ENCODE data around the gene MPG.

The MPG gene

GRCh38 chr16:66309-67182 lies 11.5 kb upstream of the MPG start:
- CTCF ChIA-PET, result interaction anchor here (0.5 to 26.3 kb wide), 15 partner anchors 9 to 431 kb away, joined by 3 to 467 read pairs (median 9); partner anchors contain the start of genes POLR3K and SNRNP25
- H3K4me1 Mint-ChIP-seq, result no peaks in the 10 kb centered on the region
- no peak for DNase-seq
- H3K9me3 Mint-ChIP-seq, result no peaks in the 10 kb centered on the region
- no peak overlapping the region for H3K27ac Mint-ChIP-seq
- peaks cover 62% of the 10 kb centered on the region for H3K27me3 Mint-ChIP-seq
- H3K4me3 Mint-ChIP-seq, result no peak overlapping the region
- no peaks in the 10 kb centered on the region for H3K36me3 Mint-ChIP-seq

DNA sequence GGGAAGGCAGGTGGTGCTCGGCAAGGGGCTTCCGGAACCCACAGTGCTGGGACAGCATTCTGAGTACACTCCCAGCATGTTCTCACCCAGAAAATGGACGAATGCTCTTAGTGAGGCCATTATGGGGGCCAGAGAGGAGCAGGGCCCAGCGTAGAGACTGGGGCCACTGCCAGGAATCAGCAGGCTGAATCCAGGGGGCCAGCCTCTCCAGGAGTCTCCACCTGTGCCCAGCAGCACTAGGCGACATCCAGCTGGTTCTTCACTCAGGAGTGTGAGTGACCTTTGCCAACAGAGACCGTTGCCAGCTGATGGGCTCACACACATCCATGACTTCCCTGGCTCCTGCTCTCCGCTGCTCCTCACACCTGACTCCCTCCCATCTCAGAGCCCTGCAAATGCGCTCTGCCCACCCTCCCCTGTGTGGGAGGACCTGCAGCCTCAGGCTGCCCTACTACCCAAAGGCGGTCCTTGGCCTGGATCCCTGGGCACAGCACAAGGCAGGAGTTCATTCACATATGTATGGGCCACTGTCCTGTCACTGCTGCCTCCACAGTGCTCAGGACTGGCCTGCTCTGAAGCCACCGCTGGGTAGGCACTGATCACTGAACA lies 10.7 kb upstream of the MPG start:
- CTCF ChIA-PET, result interaction anchor here (2.6 to 26.3 kb wide), 2 partner anchors 28 to 295 kb away, joined by 12 to 467 read pairs; no protein-coding TSS in a partner anchor
- H3K4me1 Mint-ChIP-seq, result no peaks in the 10 kb centered on the region
- peaks cover 67% of the 10 kb centered on the region for H3K27me3 Mint-ChIP-seq
- no peak for DNase-seq
- no peaks in the 10 kb centered on the region for H3K36me3 Mint-ChIP-seq
- H3K27ac Mint-ChIP-seq, result no peak overlapping the region
- no peaks in the 10 kb centered on the region for H3K9me3 Mint-ChIP-seq
- H3K4me3 Mint-ChIP-seq, result no peak overlapping the region

- H3K9me3 Mint-ChIP-seq, result no peaks in the 10 kb centered on the region
- no peak overlapping the region for H3K4me3 Mint-ChIP-seq
- CTCF ChIA-PET, result interaction anchor here (26.3 kb wide), 1 partner anchor 27 kb away, joined by 467 read pairs; no protein-coding TSS in a partner anchor
- no peak for DNase-seq
- peaks cover 74% of the 10 kb centered on the region for H3K27me3 Mint-ChIP-seq
- no peak overlapping the region for H3K27ac Mint-ChIP-seq
- H3K4me1 Mint-ChIP-seq, result peaks cover 4% of the 10 kb centered on the region
- peaks cover 2% of the 10 kb centered on the region for H3K36me3 Mint-ChIP-seq
Measured at GRCh38 chr16:67884-68789, 9.9 kb upstream of the MPG start.

- peaks cover 81% of the 10 kb centered on the region for H3K27me3 Mint-ChIP-seq
- peaks cover 2% of the 10 kb centered on the region for H3K36me3 Mint-ChIP-seq
- H3K4me1 Mint-ChIP-seq, result peaks cover 4% of the 10 kb centered on the region
- H3K27ac Mint-ChIP-seq, result no peak overlapping the region
- no peak for DNase-seq
- H3K9me3 Mint-ChIP-seq, result no peaks in the 10 kb centered on the region
- CTCF ChIA-PET, result interaction anchor here (1.1 to 26.3 kb wide), 3 partner anchors 21 to 38 kb away, joined by 3 to 467 read pairs (median 4); no protein-coding TSS in a partner anchor
- no peak overlapping the region for H3K4me3 Mint-ChIP-seq
Measured at GRCh38 chr16:69181-69580, 8.8 kb upstream of the MPG start.

DNA sequence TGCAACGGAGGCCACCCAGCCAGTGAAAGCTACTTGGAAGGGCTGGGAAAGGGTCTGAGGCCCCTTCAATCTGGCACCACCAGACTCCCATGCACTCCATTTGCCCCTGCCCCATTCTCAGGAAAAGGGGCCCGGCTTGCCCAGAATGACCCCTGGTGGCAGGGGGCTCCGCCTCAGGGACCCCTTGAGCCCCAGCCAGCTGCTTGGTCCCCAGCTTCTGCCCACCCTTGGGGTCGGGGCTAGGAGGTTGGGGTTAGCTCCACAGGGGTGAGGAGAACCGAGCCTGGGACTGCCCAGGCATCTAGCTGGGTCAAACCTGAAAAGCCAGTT lies 6.8 kb upstream of the MPG start:
- Mint-ChIP-seq H3K4me3 (no peak overlapping the region), H3K36me3 (peaks cover 2% of the 10 kb centered on the region), H3K27me3 (peaks cover 91% of the 10 kb centered on the region), H3K9me3 (no peaks in the 10 kb centered on the region), H3K4me1 (peaks cover 8% of the 10 kb centered on the region), H3K27ac (no peak overlapping the region)
- CTCF ChIA-PET, result interaction anchor here (26.3 kb wide), 1 partner anchor 24 kb away, joined by 467 read pairs; no protein-coding TSS in a partner anchor
- no peak for DNase-seq

DNA sequence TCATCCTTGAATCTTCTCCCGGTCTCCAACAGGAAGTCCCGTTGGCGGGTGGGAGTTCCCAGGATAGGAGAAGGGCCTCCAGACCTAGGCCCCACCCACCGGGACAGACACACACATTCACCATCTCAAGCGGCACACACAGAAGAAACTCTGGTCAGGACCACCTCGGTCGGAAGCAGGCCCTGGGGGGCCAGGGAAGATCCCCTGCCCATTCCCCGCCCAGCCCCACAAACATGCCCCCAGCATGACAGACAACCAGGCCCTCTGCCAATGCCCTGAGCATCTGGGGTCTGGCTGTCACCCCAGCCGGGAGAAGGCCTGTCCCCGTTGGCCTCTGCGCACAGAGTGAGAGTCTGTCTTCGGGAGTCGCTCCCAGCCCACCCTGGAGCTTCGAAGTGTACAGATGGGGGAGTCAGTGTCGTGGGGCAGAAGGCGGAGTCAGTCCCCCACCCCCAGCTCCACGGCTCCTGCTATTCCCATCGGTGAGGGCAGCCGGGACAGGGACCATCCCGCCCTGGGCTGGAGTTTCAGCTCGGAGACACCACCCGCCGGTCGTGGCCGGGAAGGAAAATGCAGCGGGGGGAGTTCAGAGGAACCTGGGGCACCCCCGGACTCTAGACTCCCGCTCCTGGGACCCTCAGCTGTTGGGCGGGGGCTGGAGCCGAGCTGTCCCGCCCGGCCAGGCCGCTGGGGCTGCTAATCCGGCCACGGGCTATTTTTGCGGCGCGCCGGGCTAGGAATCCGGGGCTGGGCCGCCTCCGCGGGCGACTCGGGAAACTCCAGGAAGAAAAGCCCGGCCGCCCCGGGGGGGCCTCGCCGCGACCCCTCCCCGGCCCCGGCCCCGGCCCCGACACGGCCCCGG lies 6.3 kb upstream of the MPG start:
- CTCF ChIA-PET, result interaction anchor here (26.3 kb wide), 1 partner anchor 24 kb away, joined by 467 read pairs; no protein-coding TSS in a partner anchor
- DNase-seq, result no peak
- H3K27ac Mint-ChIP-seq, result no peak overlapping the region
- H3K4me1 Mint-ChIP-seq, result peaks cover 14% of the 10 kb centered on the region
- no peaks in the 10 kb centered on the region for H3K9me3 Mint-ChIP-seq
- H3K36me3 Mint-ChIP-seq, result peaks cover 2% of the 10 kb centered on the region
- H3K27me3 Mint-ChIP-seq, result peaks cover 91% of the 10 kb centered on the region
- no peak overlapping the region for H3K4me3 Mint-ChIP-seq

GRCh38 chr16:72561-73548 lies 5.2 kb upstream of the MPG start, which contains the start of gene RHBDF1:
RHBDF1 (minus strand) TSS chr16:72631; CDS start chr16:65015, 7,616 bp downstream.
- CTCF ChIA-PET, result interaction anchor here (0.9 to 26.3 kb wide), 2 partner anchors 12 to 23 kb away, joined by 3 to 467 read pairs; no protein-coding TSS in a partner anchor
- H3K36me3 Mint-ChIP-seq, result peaks cover 2% of the 10 kb centered on the region
- H3K4me1 Mint-ChIP-seq, result peaks cover 20% of the 10 kb centered on the region

GRCh38 chr16:74051-74746 lies 3.8 kb upstream of the MPG start:
- Mint-ChIP-seq H3K4me3 (no peak overlapping the region), H3K36me3 (peaks cover 2% of the 10 kb centered on the region), H3K9me3 (no peaks in the 10 kb centered on the region), H3K27me3 (peaks cover 74% of the 10 kb centered on the region), H3K4me1 (peaks cover 28% of the 10 kb centered on the region), H3K27ac (peak overlapping the region; percentile 62)
- CTCF ChIA-PET, result interaction anchor here (0.8 to 26.3 kb wide), 3 partner anchors 9 to 21 kb away, joined by 3 to 467 read pairs (median 31); no protein-coding TSS in a partner anchor
- DNase-seq, result no peak

More at GRCh38 chr16:72561-73548, 5.2 kb upstream of the MPG start, which contains the start of gene RHBDF1:
- H3K27ac Mint-ChIP-seq, result no peak within 1 kb of the TSS
- peak within 1 kb of the TSS; percentile 34 for H3K4me3 Mint-ChIP-seq
- peaks cover 88% of the 10 kb centered on the region for H3K27me3 Mint-ChIP-seq
- no peaks in the 10 kb centered on the region for H3K9me3 Mint-ChIP-seq
- peak; percentile 36 for DNase-seq

DNA sequence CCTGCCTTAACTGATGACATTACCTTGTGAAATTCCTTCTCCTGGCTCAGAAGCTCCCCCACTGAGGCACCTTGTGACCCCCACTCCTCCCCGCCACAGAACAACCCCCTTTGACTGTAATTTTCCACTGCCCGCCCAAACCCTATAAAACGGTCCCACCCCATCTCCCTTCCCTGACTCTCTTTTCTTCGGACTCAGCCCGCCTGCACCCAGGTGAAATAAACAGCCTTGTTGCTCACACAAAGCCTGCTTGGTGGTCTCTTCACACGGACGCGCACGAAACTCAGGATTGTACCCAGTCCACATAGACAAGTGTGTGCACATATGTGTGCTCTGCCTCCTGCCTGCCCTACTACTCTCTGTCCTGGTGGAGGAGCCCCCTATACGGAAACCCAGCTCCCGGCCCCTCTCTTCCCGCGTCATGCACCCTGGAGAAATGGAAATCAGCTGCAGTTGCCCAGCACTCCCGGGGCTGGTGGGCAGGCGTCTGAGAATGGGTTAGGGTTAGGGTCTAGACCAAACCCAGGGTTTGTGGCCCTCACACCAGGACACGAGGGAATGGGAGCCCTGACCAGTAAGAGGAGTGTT lies 3.2 kb upstream of the MPG start:
- DNase-seq, result no peak
- H3K4me1 Mint-ChIP-seq, result peaks cover 34% of the 10 kb centered on the region
- peaks cover 6% of the 10 kb centered on the region for H3K36me3 Mint-ChIP-seq
- H3K9me3 Mint-ChIP-seq, result no peaks in the 10 kb centered on the region
- no peak overlapping the region for H3K27ac Mint-ChIP-seq
- no peak overlapping the region for H3K4me3 Mint-ChIP-seq
- H3K27me3 Mint-ChIP-seq, result peaks cover 68% of the 10 kb centered on the region
- CTCF ChIA-PET, result interaction anchor here (4.3 to 26.3 kb wide), 2 partner anchors 9 to 21 kb away, joined by 31 to 467 read pairs; no protein-coding TSS in a partner anchor

DNA sequence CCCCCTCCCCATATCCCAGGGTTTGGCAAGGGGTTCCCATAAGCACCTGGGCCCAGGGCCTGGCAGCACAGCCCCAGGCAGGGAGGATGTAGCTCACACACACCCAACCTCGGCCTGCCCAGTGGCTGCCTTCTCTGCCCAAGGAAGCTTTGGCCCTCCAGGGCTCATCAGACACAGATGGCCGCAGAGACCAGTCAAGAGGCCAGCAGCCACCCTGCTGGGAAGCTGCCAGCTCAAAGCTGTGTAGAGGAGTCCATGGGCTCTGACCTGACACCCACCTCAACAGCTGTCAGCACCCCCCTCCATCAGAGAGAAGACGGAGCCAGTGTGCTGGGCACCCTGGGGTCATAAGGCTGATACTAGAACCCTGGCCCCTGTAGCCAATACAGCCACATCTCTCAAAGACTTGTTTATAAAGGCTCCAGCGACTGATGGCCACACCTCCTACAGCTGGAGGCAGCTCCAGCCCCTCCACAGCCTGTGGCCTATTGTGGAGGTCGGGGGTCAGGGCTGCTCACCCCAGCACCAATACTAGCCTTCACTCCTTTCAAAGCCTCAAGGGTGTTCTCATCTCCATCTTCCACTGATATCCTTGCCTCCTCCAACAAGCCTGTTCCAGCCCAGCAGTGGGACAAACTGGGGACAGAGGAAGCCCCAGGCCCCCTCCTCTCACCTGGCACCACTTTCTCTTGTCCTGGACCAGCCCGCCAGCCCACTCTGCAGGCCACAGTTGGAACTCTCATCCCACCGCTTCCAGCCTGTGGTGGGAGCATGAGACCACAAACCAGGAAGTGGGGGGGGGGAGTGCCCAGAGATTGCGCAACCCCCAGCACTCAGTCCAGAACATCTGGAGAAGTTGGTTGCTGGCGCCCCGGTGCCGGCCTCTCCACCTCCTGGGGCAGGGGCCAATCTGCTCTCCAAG lies 2.2 kb upstream of the MPG start:
- no peak overlapping the region for H3K4me3 Mint-ChIP-seq
- H3K27ac Mint-ChIP-seq, result no peak overlapping the region
- peaks cover 8% of the 10 kb centered on the region for H3K36me3 Mint-ChIP-seq
- DNase-seq, result peak; percentile 46
- H3K4me1 Mint-ChIP-seq, result peaks cover 34% of the 10 kb centered on the region
- H3K9me3 Mint-ChIP-seq, result no peaks in the 10 kb centered on the region
- CTCF ChIA-PET, result interaction anchor here (4.3 to 26.3 kb wide), 2 partner anchors 10 to 20 kb away, joined by 31 to 467 read pairs; no protein-coding TSS in a partner anchor
- H3K27me3 Mint-ChIP-seq, result peaks cover 58% of the 10 kb centered on the region
